ENCODE results near the gene DNAJC30.

The DNAJC30 gene

DNA sequence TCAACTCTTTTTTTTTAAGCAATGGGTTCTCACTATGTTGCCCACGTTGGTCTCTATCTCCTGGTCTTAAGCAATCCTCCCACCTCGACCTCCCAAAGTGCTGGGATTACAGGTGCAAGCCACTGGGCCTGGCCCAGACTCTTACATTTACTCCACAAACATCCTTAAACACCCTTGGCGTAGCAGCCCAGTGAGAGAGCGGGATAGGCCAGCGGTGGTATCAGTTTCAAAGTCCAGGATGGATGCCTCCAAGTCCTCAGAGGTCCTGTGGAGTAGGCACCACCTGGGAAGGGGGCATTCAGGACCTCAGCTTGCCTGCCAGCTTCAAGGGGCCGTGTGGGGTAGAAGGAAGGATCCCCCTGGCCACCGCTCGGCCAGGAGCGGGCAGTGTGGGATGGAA lies 33.7 kb downstream of the DNAJC30 start:
- DNase-seq (ENCODE audit: low read depth, low spot score): no peak

DNA sequence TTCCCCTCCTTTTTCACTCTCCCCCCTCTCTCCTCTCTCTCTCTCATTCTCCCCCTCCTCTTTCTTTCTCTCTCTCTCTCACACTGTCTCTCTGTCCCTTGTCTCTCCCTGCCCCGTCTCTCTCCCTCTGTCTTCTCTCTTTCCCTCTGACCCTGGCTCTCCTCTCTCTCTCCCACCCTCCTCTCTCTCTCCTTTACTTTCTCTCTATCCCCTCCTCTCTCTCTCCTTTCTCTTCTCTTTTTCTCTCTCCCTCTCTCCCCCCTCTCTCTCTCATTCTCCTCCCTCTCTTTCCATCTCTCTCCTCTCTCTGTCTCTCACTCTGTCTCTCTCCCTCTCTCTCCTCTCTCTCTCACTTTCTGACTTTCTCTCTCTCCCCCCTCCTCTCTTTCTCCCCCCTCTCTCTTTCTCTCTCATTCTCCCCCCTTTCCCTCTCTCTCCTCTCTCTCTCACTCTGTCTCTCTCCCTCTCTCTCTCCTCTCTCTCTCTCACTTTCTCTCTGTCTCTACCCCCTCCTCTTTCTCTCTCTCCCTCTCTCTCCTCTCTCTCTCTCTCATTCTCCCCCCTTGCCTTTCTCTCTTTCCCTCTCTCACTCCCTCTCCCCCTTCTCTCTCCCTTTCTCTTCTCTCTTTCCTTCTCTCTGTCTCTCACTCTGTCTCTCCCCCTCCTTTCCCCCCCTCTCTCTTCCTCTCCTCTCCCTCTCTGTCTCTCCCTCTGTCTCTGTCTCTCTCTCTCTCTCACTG lies 34.5 kb downstream of the DNAJC30 start:
- no peak for DNase-seq (ENCODE audit: low read depth, low spot score)

DNA sequence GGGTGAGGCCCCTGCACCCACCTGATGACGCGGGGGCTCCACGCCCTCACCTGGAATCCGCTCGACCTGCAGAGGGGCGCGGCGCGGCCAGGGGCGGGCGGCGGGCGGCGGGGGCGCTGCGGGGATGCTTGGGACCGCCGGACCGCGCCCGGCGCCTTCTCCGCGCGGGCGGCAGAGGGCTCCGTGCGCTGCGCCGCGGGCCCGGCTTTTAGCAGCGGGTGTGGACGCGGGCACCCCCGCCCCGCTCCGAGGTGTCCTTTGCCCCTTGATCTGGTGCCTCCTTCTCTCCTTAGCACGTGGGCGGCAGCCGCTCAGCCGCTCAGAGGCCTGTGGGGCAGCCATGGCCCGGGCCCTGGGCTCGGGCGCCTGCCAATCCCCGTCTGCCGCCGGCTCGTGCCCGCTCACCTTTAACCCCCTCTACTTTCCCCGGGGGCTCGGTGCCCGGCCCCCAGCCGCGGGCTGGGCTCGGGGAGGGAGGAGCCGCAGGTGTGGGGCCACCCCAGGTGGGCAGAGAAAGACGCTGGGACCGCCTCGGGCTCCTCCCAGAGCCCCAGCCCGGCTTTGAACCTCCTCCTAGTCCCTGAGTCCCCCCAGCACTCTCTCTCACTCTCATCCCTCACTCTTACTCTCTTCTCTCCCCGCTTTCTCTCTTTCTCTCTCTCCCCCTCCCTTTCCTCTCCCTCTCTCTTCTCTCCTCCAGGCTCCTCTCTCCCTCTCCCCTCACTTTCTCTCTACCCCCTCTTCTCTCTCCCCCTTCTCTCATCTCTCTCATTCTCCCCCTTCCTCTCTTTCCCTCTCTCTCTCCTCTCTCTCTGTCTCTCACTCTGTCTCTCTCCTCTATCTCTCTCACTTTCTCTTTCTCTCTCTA lies 35.3 kb downstream of the DNAJC30 start:
- no peak for DNase-seq (ENCODE audit: low read depth, low spot score)

DNA sequence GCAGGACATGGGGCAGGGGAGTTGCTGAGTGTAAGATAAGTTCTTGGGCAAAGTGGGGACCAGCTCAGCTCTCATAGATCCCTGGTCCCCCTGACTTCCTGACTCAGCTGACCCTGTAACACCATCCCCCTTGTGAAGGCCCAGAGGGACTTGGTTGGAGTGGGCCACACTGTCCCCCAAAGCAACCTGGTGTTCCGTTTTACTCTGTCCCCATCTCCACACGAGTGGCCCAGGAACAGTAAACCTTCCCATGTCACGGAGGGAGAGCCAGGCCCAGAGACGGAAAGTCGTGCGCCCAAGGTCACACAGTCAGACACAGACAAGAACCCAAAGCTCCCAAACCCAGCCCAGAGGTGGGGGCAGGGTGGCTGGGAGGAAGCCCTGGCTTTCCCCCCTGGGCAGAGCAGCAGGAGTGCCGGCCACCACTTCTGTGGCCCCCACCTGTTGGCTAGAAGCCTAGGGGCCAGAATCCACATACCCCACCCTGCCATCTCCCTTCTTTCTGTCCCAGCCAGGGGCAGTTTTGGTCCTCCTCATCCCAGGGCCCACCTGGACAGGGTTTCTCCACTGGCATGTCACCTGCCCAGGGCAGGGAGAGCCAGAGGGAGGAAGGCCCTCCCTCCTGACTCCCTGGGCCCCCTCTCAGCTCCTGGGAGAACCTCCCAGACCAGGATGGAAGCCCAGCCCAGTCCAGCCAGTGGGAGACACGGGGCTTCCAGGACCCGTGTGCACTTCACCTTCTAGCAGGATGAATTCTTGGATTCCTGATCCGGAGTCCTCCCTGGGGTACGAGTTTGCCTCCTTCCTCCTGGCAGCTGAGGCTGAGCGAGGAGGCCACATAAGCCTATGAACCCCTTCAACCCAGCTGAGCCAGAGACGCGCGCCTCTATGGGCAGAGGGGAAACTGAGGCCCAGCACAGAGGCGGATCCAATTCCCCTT lies 36.2 kb downstream of the DNAJC30 start:
- no peak for DNase-seq (ENCODE audit: low read depth, low spot score)

DNA sequence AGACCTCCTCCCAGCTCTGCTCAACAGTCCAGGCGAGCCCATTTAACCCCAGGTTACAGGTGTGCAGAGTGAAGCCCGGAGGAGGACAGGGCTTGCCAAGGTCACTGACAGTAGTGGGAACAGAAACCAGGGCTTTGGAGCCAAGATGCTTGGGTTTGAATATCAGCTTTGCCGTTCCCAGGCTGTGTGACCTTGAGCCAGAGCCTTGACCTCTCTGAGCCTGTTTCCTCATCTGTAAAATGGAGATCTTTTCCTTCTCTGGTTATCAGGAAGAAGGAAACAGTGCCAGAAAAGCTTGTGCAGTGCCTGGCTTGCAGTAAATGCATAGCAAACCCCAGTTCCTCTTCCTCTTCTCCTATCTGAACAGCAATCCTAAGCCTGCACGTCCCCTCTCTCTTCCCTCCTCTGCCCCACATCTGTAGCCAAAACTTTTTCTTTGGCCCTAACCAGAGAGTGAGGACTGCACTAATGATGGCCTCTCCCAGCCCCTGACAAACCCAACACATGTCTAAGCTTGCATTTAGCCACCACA lies 37.5 kb downstream of the DNAJC30 start:
- no peak for DNase-seq (ENCODE audit: low read depth, low spot score)

DNA sequence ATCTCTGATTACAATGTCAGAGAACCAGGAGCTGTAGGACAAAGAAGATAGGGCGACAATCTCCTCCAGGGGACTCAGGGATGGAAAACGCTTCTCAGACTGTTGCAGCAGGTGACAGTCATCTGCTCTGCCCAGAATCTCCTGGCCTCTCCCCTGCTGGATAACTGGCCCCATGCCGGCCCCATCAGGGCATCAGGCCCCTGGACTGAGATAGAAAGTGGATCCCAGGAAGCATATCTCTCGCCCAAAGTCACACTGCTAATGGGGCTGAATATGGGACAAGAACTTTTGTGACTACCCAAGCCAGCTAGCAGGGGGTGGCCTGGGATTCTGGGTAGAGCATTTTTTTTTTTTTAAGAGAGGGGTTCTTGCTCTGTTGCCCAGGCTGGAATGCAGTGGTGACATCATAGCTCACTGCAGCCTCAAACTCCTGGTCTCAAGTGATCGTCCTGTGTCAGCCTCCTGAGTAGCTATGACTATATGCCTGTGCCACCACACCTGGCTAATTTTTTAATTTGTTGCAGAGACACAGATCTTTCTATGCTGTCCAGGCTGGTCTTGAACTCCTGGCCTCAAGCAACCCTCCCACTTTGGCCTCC lies 38.5 kb downstream of the DNAJC30 start:
- DNase-seq (ENCODE audit: low read depth, low spot score): no peak

DNA sequence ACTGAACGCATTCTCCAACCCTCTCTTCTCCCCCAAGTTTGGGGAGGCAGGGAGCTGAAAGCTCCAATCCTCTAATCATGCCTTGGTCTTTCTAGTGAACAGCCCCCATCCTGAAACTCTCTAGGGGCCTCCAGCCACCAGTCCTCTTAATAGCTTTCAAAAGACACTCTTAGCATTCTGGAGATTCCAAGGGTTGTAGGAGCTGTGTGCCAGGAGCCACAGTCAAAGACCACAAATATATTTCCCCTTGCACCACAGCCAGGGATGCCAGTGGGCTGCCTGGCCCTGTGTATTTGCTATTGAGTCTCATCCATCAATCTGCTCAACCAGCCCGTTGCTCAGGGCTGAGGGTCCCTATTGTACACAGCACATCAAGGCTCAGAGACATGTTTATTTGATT lies 40.4 kb downstream of the DNAJC30 start:
- no peak for DNase-seq (ENCODE audit: low read depth, low spot score)

DNA sequence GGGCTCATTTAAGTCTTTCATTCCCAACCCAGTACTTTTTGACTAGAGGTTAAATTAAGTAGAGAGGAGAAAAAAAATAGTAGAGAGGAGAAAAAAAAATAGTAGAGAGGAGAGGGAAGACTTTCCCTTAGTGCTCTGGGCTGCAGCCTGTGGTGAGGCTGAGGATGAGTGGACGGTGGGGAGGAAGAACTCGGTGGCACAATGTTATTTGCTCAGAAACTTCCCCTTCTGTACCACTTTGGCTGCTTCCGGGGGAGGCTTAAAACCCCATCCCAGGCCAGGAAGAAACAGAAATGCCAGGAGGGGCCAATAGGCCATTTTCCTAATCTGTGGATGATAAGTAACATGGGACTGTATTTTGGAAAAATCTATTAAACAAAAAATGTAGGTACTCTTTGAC lies 44.3 kb downstream of the DNAJC30 start:
- no peak for DNase-seq (ENCODE audit: low read depth, low spot score)

DNA sequence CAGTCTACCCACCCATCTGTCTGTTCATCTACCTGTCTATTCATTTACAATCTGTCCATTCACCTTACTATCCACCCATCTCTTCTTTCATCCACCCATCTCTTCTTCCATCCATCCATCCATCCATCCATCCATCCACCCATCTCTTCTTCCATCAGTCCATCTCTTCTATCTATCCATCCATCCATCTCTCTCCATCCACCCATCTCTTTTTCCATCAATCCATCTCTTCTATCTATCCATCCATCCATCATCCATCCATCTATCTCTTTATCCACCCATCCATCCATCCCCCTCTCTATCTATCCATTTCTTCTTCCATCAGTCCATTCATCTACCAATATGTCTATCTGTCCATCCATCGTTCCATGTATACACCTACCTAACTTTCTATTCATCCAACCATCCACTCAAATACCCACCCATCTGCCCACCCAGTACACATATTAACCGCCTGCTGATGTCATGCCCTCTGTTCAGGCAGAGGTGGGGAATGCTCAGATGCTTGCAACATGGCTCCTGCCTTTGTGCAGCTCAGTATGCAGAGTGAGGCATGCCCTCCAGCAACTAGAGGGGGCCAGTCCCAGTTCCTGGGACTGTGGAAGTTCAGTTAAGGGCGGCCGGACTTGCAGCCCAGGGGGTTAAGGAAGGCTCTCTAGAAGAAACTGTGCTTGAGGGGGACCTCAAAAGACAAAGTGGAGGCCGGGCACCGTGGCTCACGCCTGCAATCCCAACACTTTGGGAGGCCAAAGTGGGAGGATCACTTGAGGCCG lies 47.6 kb downstream of the DNAJC30 start:
- DNase-seq (ENCODE audit: low read depth, low spot score): no peak

DNA sequence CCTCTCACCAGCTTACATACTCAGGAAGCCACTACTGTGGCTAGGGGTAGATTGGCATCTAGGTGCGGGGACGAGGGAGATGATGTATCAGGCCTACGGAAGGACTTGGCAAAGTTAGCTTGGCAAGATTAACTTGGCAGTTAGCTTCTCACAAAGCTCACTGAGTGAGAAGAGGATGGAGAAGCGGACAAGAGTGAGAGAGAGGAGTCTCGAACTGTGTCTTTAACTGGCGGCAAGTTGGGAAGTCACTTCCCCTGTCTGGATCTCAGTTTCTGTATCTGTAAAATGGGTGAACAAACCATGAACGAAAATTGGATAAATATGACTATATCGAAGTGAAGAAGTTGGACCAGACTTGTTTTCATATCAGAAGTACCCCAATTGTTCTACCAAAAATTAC lies 49.4 kb downstream of the DNAJC30 start:
- DNase-seq (ENCODE audit: low read depth, low spot score): no peak

DNA sequence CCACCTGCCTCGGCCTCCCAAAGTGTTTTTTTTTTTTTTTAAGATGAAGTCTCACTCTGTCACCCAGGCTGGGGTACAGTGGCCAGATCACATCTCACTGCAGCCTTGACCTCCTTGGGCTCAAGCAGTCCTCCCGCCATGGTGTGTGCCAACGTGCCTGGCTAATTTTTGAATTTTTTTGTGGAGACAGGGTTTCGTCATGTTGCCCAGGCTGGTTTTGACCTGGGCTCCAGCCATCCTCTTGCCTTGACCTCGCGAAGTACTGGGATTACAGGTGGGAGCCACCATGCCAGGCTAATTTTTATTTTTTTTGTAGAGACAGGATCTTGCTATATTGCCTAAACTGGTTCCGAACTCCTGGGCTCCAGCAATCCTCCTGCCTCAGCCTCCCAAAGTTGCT lies 49.9 kb downstream of the DNAJC30 start:
- no peak for DNase-seq (ENCODE audit: low read depth, low spot score)

DNA sequence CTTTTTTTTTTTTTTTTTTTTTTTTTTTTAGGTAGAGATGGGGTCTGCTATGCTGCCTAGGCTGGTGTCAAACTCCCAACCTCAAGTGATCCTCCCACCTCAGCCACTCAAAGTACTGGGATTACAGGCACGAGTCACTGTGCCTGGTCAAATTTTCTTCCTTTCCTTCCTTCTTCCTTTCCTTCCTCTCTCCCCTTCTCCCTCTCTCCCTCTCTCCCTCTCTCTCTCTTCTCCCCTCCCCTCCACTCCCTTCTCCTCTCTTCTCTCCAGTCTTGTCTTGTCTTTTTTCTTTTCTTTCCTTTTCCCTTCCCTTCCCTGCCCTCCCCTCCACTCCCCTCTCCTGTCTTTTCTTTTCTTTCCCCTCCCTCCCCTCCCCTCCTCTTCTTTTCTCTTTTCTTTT lies 51.7 kb downstream of the DNAJC30 start:
- no peak for DNase-seq (ENCODE audit: low read depth, low spot score)

All from iPS DF 19.7 (cell line).